Ureter (tissue), 1 donor: ENCODE results near the gene ITCH. TPM values are rescaled to one million over a fixed set of nuclear protein-coding genes. Genes with fewer than 3 reads are reported as not detected.
A peak's percentile ranks its signal among the peaks of the same experiment; 100 is the strongest.
"Not testable (repeated sequence)": the region's sequence is repeated elsewhere in the genome, so short reads cannot be mapped to it uniquely, and the experiment has no call there.

ENCODE experiments used
- DNase-seq: peaks from one replicate; pipeline ENCODE4 v3.0.0-alpha.2; 2020; ENCODE audit warnings: low spot score
- total RNA-seq: library from RNA; stranded (reverse); gene quantifications from one replicate; pipeline ENCODE4 v1.2.4, GENCODE V29; 2023
- donor health status: DM: yes; HTN: yes; CAD: no.

The ITCH gene
- total RNA-seq, 1 donor from 2014 or later = 65.0 TPM

DNA sequence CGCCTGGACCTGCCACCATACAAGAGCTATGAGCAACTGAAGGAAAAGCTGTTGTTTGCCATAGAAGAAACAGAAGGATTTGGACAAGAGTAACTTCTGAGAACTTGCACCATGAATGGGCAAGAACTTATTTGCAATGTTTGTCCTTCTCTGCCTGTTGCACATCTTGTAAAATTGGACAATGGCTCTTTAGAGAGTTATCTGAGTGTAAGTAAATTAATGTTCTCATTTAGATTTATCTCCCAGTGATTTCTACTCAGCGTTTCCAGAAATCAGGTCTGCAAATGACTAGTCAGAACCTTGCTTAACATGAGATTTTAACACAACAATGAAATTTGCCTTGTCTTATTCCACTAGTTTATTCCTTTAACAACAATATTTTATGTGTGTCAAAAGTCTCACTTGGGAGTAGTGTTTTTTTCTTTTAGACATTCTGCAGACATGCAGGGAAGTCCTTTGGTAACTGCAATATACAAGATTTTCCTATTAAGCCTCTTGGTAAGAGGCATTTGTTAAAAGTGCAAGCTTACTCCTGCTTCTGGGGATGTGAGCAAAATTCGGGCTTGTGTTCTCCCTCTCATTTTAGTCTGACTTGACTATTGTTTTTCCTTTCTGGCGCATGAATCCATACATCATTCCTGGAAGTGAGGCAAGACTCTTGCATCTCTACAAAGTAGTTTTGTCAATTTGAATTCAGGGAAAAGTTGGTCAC is 144.8 kb downstream of the ITCH start:
- DNase-seq = no peak

DNA sequence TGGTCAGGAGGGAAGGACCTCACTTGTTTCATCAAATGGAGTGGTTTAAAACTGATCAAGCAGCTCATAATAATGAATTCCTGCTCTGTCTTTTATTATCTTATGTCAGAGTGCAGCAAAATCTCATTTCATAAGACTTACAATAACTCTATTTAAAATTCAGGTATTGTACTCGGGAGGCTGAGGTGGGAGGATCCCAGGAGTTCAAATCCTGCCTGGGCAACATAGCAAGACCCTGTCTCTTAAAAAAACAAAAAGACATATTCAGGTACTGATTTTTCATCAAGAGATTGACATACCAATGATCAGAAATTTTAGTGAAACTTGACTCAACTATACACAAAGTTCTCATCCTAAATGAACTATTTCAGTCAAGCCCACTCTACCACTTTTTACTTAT is 147.5 kb downstream of the ITCH start:
- no peak for DNase-seq

DNA sequence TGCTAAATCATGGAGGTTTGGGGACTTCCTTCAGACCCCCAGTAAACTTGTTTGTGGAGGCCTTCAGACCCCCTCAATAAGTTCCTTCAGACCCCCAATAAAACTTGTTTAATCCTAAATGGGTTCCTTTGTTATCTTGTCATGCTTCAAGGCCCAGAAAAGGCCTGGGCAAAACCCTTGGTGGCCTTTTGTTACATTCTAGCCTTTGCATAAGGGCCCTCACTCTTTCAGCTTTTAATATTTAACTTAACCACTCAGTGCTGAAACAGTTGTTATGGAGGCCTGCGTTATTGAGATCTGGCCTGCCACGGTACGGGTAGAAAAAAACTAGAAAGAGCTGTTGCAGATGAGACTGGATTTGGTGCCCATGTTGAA is 148.8 kb downstream of the ITCH start:
- no peak for DNase-seq

DNA sequence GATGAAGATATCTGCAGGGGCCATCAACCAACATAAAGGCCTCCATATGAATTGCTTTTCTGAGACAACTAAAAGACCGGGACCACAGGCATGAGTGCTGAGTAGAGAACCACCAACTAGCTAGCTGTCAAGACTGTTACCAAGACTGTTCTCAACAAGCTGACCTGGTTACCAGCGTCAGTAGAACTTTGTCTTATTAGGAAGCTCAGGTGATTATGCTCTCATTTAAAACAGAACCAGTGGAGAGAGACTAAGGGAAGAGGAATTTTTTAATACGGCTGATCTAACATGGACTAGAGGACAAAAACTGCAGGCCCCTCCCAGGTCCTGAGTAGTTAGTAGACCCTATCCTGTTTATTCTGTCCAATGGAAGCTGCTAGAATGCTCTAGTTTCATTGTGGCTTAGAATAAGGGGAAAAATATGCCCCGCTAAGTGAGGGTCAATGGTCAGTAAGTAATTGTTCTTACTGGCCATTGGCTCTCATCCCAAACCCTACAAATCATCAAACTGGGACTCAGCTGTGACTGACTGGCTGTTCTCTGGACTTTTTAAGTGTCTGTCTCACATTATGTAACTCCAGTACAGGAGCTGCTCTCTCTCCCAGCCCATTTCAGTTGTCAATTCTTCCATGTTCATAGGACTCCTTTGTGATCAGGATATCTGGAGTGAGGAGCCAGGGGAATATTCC is 149.3 kb downstream of the ITCH start:
- no peak for DNase-seq

DNA sequence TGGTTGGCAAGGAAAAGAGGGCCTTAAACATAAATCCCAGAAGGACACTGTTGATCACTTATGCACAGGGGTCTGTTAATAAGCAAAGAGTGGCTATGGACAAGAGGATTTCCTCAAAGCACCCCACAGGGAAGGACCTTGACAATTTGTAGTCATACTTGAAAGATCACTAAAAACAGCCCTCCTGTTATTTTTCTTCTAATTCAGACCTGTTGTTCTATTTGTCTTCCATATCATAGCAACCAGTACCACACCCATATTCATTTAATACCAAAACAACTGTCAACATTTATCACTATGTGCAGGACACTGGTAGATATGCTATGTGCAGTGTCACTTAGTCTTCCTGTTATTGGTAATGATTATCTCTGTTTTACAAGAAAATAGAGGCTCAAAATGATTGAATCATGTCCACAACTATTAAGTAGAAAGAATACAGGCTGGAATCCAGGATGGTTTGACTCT is 149.9 kb downstream of the ITCH start:
- no peak for DNase-seq

DNA sequence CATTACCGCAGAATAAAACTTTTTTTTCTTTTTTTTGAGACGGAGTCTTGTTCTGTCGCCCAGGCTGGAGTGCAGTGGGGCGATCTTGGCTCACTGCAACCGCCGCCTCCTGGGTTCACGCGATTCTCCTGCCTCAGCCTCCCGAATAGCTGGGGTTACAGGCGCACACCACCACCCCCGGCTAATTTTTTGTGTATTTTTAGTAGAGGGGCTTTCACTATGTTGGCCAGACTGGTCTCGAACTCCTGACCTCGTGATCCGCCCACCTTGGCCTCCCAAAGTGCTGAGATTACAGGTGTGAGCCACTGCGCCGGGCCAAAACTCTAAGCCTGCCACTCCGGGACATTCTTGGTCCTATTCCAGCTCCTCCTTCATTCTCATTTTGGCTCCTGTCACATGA is 151.0 kb downstream of the ITCH start:
- DNase-seq = not testable (repeated sequence)

DNA sequence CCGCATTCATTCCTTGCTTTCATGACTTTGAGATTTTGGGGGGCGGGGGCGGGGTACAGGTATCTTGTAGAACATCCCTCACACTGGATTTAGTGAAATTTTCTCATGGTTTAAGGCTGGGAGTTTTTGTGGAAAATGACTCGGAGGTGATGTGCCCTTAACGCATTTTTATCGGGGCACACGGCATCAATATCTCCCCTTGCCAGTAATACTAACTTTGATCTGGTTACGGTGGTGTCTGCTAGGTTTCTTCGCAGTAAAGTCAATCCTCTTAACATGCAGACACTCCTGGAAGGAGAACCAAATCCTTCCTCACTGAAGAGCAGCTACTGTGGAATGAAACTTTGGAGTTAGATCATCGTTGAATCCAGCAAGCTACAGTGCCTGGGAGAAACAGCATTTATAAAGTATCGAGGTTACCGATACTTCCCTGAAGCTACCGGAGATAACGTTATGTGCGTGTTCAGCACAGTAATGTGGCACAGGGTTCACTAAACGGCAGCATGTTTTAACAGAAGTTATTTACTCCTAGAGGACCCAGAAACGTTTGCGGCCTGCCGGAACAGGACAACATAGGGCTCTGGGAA is 151.9 kb downstream of the ITCH start:
- no peak for DNase-seq

DNA sequence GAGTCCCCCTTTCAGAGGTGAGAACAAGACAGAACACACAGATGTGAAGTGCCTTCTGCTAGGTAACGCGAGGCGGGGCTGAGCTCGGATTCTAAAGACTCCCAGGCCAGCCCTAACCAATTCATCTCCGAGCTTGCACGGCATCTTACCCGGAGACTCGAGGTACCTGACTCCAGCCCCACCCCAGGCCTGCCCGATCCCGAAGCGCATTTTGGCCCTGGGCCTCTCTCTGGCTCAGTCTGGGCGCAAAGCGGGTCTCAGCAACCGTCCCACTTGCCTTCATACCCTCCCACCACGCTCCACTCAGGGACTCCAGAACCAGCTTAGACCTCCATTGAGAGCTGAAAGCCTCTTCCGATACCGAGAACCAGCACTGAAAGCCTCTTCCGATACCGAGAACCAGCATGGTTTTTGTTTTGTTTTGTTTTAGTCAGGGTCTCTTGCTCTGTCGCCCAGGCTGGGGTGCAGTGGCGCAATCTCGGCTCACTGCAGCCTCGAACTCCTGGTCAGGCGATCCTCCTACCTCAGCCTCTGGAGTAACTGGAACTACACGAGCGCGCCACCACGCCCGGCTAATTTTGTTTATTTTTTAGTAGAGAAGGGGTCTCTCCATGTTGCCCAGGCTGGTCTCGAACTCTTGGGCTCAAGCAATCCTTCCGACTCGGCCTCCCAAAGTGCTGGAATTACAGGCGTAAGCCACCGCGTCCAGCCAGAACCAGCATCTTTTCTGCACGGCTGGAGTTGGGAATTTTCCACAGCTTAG is 152.6 kb downstream of the ITCH start:
- peak; percentile 58 for DNase-seq

DNA sequence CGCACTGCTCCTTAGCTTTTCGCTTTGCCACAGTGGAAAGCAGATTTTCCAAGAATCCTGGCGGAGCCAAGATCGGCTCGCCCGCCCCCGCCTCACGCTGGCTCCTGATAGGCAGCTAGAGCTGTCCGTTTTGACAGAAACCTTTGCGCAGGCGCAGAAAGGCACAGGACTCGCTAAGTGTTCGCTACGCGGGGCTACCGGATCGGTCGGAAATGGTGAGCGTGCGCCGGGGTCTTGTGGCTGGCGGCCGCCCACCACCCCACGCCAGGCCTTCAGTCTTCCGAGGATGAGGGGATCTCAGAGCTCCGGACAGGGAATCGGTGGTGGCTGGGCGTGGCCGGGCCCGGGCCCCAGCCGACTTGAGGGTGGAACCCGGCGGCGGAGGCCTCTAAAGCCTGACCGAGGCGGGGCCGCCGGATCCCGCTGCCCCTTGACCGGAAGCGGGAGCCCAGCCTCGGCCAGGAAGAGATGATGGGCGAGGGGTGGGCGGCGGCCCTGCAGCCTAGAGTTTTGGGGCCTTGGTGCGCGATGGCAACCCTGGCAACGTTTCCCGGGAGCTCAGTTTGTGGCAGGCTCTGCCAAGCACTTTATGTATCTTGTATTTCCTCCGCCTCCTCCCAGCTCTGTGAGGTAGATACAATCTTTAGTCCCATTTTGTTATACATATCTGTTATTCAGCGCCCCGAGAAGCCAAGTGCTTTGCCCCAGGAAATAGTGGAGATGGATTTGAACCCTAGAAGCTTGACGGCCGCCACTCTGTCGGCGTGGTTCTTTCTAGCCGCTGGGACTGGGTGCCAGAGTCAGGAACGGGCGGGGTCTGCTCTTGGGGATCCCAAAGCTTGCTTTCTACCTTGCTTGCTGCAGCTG is 153.4 kb downstream of the ITCH start, which contains the start of gene DYNLRB1:
Gene DYNLRB1 (plus strand): TSS at position 176 of the 867 bp plus-strand sequence. CDS start 37 bp downstream, at position 213.
- peak; percentile 98 for DNase-seq

DNA sequence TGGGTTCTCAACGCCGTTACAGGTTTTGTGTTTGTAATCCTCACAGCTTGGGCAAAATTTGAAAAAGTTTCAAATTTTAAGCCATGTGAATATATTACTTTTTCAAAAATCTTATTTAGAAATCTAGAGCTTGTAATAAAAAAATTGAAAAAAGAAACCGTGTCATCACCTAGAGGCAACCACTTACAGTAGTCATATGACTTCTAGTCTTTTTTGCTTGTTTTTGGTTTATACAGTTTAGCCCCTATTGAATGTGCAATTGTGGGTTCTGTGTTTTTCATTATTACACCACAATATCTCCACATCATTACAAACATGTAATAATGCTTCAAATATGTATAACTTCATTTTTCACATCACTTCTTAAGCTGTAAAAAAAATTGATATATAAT is 154.0 kb downstream of the ITCH start:
- DNase-seq = no peak

DNA sequence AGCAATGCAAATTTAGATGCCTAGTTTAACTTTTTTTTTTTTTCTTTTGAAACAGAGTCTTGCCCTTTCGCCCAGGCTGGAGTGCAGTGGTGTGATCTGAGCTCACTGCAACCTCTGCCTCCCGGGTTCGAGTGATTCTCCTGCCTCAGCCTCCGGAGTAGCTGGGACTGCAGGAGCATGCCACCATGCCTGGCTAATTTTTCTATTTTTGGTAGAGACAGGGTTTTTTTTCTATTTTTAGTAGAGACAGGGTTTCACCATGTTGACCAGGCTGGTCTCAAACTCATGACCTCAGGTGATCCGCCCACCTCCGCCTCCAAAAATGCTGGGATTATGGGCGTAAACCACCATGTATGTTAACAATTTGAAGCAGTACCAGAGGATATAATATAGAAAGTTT is 155.8 kb downstream of the ITCH start:
- DNase-seq = not testable (repeated sequence)

DNA sequence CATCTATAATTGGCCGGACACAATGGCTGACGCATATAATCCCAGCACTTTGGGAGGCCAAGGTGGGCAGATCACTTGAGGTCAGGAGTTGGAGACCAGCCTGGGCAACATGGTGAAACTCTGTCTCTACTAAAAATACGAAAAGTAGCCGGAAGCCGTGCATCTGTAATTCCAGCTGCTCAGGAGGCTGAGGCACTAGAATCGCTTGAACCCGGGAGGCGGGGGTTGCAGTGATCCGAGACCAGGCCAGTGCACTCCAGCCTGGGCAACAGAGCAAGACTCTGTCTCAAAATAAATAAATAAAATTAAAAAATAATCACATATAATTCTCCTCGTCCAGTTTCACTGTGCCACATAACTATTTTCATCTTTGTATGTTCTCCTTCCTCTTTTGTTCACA is 156.8 kb downstream of the ITCH start:
- not testable (repeated sequence) for DNase-seq

DNA sequence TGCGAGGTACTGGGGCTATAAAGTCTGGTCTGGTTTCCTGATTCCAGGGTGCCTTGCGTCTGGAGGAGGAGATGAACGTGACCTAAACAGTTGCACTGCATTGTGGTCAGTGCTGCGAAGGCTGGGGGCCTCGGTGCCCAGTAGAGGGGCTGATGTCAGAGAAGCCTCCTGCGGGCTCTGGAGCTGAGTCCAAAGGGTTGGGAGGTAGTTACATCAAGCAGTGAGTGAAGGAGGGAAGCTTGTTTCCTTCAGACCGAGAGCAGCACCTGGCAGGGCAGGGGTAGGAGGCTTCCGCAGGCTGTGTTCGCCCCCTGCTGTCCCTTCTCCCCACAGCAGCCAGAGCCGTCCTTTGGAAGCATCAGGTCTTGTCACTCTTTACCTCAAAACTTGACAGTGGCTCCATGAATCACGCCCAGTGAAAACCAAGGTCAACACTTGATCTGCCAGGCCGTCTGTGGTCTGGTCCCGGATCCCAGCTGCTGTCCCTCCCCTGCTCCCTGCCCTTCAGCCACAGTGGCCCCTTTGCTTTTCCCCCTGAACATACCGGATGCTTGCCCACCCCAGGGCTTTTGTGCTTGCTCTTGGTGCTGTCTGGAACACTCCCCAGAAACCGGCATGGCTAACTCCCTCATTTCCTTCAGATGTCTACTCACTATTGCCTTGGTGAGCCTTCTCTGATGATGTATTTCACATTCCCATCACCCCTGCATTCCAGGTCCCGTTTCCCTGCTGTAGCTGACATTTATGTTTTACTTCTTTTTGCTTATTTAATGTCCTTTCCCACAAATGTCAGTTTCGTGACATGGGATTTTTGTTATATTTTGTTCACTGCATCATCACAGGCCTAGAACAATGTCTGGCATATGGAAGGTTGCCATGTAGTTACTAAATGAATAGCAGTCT is 160.1 kb downstream of the ITCH start:
- peak; percentile 44 for DNase-seq

DNA sequence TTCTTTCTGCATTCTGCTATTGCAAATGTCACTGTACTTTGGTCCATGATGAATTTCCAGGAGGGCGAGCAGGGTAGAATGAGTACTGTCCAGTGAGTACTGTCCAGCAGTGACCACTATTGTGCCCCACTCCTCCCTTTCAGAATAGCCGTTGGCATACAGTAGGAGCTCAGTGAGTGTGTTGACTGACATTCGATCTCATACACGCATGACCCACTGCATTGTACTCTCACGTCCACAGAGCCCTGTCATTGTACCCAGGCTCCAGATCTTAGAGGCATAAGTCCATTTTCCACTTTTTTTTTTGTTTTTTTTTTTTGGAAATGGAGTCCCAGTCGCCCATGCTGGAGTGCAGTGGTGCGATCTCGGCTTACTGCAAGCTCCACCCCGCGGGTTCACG is 161.4 kb downstream of the ITCH start:
- peak; percentile 29 for DNase-seq

DNA sequence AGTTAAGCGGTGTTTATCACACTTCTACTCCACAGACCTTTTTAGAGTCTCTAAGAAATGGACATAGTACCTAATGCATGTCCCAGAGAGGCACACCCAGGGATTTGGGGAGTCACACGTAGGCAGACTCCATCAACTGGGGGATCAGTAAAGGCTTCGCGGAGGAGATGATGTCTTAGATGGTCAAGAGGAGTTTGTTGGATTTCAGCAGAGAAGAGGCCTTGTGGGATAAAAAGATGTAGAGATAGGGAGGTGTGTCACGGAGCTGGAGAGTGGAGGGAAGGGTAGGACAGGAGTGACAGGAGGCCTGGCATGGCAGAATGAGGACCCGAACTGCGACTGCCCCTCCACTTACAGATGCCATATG is 162.3 kb downstream of the ITCH start:
- peak; percentile 27 for DNase-seq

DNA sequence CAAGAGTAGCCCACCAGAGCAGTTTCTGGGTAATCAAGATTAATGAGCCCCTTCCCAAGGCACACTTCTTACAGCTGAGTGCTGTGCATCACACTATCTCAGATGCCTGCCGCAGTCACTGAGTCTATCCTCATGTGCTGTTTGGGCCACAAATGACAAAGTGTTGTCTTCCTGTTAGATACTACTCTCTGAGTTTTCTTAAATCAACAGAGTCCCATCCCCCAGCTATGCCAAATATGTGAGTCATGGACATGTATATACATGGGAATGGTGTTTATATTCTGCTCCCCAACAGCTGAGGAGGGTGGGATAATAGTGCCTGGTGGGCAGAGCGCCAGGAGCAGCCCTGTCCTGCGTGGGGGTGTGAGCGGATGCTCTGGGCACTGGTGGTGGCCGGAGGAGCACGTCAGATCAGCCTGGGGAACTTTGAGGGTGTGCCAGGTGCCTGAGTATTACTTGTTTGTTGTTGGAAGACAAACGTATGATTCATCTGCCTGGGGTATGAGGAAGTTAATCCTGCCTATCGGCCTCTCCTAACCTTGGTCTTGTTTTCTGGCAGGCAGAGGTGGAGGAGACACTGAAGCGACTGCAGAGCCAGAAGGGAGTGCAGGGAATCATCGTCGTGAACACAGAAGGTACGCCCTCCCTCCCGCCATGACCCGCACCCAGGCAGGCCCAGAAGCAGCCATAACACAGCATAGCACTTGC is 162.8 kb downstream of the ITCH start:
- DNase-seq = peak; percentile 93

DNA sequence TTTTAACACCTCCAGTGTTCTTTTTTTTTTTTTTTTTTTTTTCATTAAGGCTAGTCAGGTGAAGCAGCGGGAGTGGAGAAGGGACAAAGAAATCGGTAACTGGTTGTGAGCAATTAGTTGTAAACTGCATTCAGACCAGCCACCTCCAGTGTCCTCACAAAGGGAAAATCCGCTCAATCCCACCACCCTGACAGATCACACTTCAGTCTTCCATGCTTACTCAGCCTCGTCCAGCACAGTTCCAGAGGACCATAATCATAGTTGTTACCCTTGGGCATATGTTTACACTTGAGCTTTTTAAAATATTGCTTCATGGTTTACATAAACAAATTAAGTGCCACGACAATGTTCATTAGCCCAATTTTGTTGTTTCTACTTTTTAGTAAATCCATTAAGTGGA is 163.4 kb downstream of the ITCH start:
- DNase-seq = no peak

DNA sequence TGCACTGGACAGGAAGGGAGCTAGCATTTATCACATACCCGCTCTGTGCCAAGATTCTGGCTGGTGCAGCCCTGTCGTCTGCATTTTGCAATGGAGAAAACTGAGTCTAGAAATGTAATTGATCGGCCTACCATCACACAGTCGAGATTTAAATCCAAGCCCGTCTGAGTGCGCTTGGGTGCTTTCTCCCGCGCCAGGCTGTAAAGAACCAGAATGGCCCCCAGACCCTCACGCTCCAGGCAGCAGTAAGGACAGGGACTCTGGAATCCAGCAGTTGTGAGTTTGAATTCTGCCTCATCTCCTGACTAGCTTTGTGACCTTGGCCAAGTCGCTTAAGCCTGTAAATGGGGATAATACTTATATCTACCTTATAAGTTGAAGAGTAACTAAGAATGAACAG is 163.9 kb downstream of the ITCH start:
- DNase-seq = no peak

DNA sequence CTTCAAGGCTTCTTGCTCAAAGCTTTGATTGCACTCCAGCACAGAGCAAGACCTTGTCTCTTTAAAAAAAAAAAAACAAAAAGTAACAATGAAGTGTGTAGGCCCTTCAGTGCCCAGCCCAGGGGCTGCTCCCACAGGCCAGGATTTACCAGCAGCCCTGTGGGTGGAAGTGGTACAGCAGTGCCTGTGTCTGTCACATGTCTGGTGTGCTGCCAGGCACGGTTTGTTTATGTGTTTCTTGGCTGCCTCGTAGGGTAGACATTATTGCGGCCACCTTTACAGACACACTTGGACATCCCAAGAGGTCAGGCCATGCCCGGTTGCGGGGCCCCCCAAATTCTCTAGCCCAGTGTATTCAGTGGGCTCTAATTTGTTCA is 165.8 kb downstream of the ITCH start:
- DNase-seq = no peak

DNA sequence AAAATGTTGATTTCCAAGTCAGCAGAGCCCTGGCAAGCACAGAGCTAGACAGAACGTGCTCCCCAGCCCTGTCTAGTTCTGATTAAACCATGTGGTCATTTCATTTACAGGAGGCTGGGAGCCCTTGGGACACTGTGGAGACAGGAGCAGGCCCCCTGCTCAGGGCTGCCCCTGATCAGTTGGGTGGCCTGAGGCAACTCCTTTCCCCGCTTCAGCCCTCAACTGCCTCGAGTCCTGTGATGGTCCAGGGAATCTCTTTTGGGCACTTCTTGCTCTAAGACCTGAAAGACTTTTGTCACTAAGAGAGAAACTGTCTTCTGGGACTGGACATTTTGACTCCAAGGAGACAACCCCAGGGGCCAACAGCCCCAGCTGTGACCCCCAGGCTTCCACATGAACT is 166.7 kb downstream of the ITCH start:
- DNase-seq = no peak
